Left renal pelvis (tissue), 4 donors: ENCODE data around the gene DAPK2. TPM values are rescaled to one million over a fixed set of nuclear protein-coding genes. Genes with fewer than 3 reads are reported as not detected.
"Not testable (repeated sequence)": the region's sequence is repeated elsewhere in the genome, so short reads cannot be mapped to it uniquely, and the experiment has no call there.

ENCODE experiments used
- DNase-seq, 4 donors: peaks; one replicate each; pipeline ENCODE4 v3.0.0-alpha.2; 2013; ENCODE audit warnings: low read depth in 4 of 4, low spot score in 3 of 4
- polyA plus RNA-seq, 4 donors: library from polyadenylated mRNA; unstranded; fragments of 120-200 nt; gene quantifications; one replicate each; pipeline ENCODE4 v1.2.1, GENCODE V29; 2013; ENCODE audit not compliant: insufficient read length in 4 of 4

Gene DAPK2
- polyA plus RNA-seq: 10 to 100 TPM in 1 of 4 donors, 1 to 10 TPM in 3; 5.9 to 13.6 (median 7.1) TPM

- DNase-seq: peak; percentile 14 to 55 (median 42)
Observed at GRCh38 chr15:64046421-64047153, at the start of gene DAPK2. Gene DAPK2 (minus strand): TSS chr15:64046485. CDS start chr15:64040261, 6,224 bp downstream.

GRCh38 chr15:64095431-64095794 is 49.1 kb upstream of the DAPK2 start:
- no peak for DNase-seq

- DNase-seq: peak; percentile 94 to 98 (median 96)
Observed at GRCh38 chr15:64093627-64094417, 47.5 kb upstream of the DAPK2 start, which contains the start of gene CIAO2A. Gene CIAO2A (minus strand): TSS chr15:64093838. CDS start chr15:64093768, 70 bp downstream.

GRCh38 chr15:64092864-64093626 is 46.8 kb upstream of the DAPK2 start:
- peak in 1 of 4 donors; percentile 51 for DNase-seq

GRCh38 chr15:64092075-64092820 is 46.0 kb upstream of the DAPK2 start:
- DNase-seq: no peak

- DNase-seq: no peak
Observed at GRCh38 chr15:64090527-64090926, 44.2 kb upstream of the DAPK2 start.

- DNase-seq: no peak
Observed at GRCh38 chr15:64089543-64090280, 43.4 kb upstream of the DAPK2 start.

- no peak for DNase-seq
Observed at GRCh38 chr15:64082757-64083156, 36.5 kb upstream of the DAPK2 start.

GRCh38 chr15:64073496-64073895 is 27.2 kb upstream of the DAPK2 start:
- DNase-seq: not testable (repeated sequence)

GRCh38 chr15:64072812-64073211 is 26.5 kb upstream of the DAPK2 start:
- no peak for DNase-seq

GRCh38 chr15:64071931-64072765 is 25.9 kb upstream of the DAPK2 start:
- no peak for DNase-seq

- DNase-seq: no peak
Observed at GRCh38 chr15:64070965-64071851, 24.9 kb upstream of the DAPK2 start.

- DNase-seq: no peak
Observed at GRCh38 chr15:64070106-64070505, 23.8 kb upstream of the DAPK2 start.

- DNase-seq: no peak
Observed at GRCh38 chr15:64068133-64068532, 21.8 kb upstream of the DAPK2 start.

GRCh38 chr15:64067564-64068030 is 21.3 kb upstream of the DAPK2 start:
- DNase-seq: peak in 3 of 4 donors; percentile 18 to 46 (median 31)

- no peak for DNase-seq
Observed at GRCh38 chr15:64066451-64066850, 20.2 kb upstream of the DAPK2 start.

GRCh38 chr15:64060716-64061115 is 14.4 kb upstream of the DAPK2 start:
- DNase-seq: no peak
